NB4 (cell line): ENCODE measurements around the gene GPC5.

Experiments used
- MAX ChIP-seq: IDR thresholded peaks from 2 replicates; pipeline ENCODE4 v1.6.1; 2011; ENCODE audit warnings: low read depth, low read length
- POLR2A ChIP-seq: IDR thresholded peaks from 2 replicates; pipeline ENCODE4 v1.6.1; 2011; ENCODE audit warnings: mild to moderate bottlenecking; ENCODE audit not compliant: insufficient read length; ENCODE audit errors: extremely low read depth

- no peak for TF ChIP-seq POLR2A
- no peak for TF ChIP-seq MAX
These were observed 826 bp upstream of the GPC5 start for GRCh38 chr13:91397595-91397994.
